Panc1 (cell line): ENCODE data around the gene CC2D1B. TPM values are rescaled to one million over a fixed set of nuclear protein-coding genes. Genes with fewer than 3 reads are reported as not detected.

Experiments used
- ATAC-seq: fragments of 200-7000 bp; cut with Tn5 transposase; 2 replicates; pipeline ENCODE4 v1.9.1; 2020; ENCODE audit warnings: mild to moderate bottlenecking, moderate library complexity
- BruUV-seq: library from RNA; stranded (reverse); fragments of 400-500 nt; replicated peaks from 2 replicates; lab custom pipeline; 2021; lab: Mats Ljungman, UMichigan
- CTCF ChIA-PET: fragments of 300-600 bp; sonication (Branson Sonifier 250); formaldehyde crosslinking; loops from one replicate; lab custom pipeline; 2022; ENCODE audit warnings: antibody characterized with exemption; lab: Charles Lee
- POLR2A ChIA-PET: fragments of 300-600 bp; sonication (Branson Sonifier 250); formaldehyde crosslinking; loops from one replicate; lab custom pipeline; 2022; ENCODE audit warnings: antibody characterized with exemption; lab: Charles Lee
- DNase-seq: peaks from one replicate; pipeline ENCODE4 v3.0.0-alpha.2; 2010; ENCODE audit warnings: low read depth, low spot score
- H3K27ac ChIP-seq: 2 replicates; pipeline ENCODE4 v1.5.1; 2011; ENCODE audit warnings: mild to moderate bottlenecking, low read length, inconsistent platforms
- H3K27me3 ChIP-seq: fragments of 200-500 bp; sonication (Bioruptor generic); 2 replicates; pipeline ENCODE4 v1.6.0; 2014; ENCODE audit warnings: low read length, inconsistent platforms; ENCODE audit not compliant: control insufficient read depth, insufficient read depth
- H3K36me3 ChIP-seq: fragments of 200-500 bp; sonication (Bioruptor generic); 2 replicates; pipeline ENCODE4 v1.5.1; 2014; ENCODE audit warnings: inconsistent platforms, mild to moderate bottlenecking, low read length, moderate library complexity; ENCODE audit not compliant: control insufficient read depth, insufficient read depth
- H3K4me1 ChIP-seq: 2 replicates; pipeline ENCODE4 v1.5.1; 2011; ENCODE audit warnings: inconsistent platforms, mild to moderate bottlenecking, low read length, moderate library complexity; ENCODE audit not compliant: control insufficient read depth, insufficient read depth
- H3K4me3 ChIP-seq, 2 experiments: 2 replicates each; pipeline ENCODE4 v1.5.1; 2011 to 2012; ENCODE audit warnings: low read depth in 2 of 2, low read length in 2 of 2, mild to moderate bottlenecking in 2 of 2, inconsistent platforms in 1 of 2, moderate library complexity in 1 of 2
- H3K9me3 ChIP-seq: fragments of 200-500 bp; sonication (Bioruptor generic); 2 replicates; pipeline ENCODE4 v1.5.1; 2014; ENCODE audit warnings: low read depth, mild to moderate bottlenecking, inconsistent platforms, low read length, moderate library complexity; ENCODE audit not compliant: control insufficient read depth, insufficient read depth
- POLR2AphosphoS5 ChIP-seq: IDR thresholded peaks from 2 replicates; pipeline ENCODE4 v1.6.1; 2012; ENCODE audit warnings: mild to moderate bottlenecking, low read depth, low read length, moderate library complexity
- SIN3A ChIP-seq: IDR thresholded peaks from 2 replicates; pipeline ENCODE4 v1.6.1; 2012; ENCODE audit warnings: low read depth, mild to moderate bottlenecking, low read length, moderate library complexity, borderline replicate concordance; ENCODE audit not compliant: insufficient read depth
- TCF7L2 ChIP-seq: IDR thresholded peaks from 2 replicates; pipeline ENCODE4 v1.6.1; 2011; ENCODE audit warnings: mild to moderate bottlenecking, low read depth, low read length, inconsistent platforms
- in situ Hi-C: cut with HindIII; loops from 2 replicates; pipeline ENCODE4 v1.10.0; 2016; ENCODE audit warnings: low sequenced_read_pairs, low pct_unique_long_range_greater_than_20kb
- intact Hi-C: fragments of 100-400 bp; cut with micrococcal nuclease; formaldehyde crosslinking; loops from one replicate; pipeline ENCODE4 v1.10.0; 2022; ENCODE audit not compliant: unreplicated experiment
- total RNA-seq: library from RNA; stranded (reverse); gene quantifications from one replicate; pipeline ENCODE4 v1.2.1, GENCODE V29; 2021; ENCODE audit not compliant: unreplicated experiment
- TF ChIP-seq, protein P1 (sequence below), 2 experiments: IDR thresholded peaks; 2 replicates each; pipeline ENCODE4 v1.6.1; 2011 to 2012; ENCODE audit warnings: low read depth in 2 of 2, control low read depth in 1 of 2, low read length in 1 of 2, mild to moderate bottlenecking in 1 of 2, moderate library complexity in 1 of 2; ENCODE audit not compliant: insufficient read depth in 1 of 2
- TF ChIP-seq, protein P2 (sequence below): fragments of 450-650 bp; IDR thresholded peaks from 2 replicates; pipeline ENCODE4 v1.5.1; 2017; ENCODE audit warnings: mild to moderate bottlenecking

CC2D1B gene
- total RNA-seq, 1 experiment from 2014 or later = 52.5 TPM

- no TSS peak for BruUV-seq
- POLR2A ChIA-PET = no interaction called here
- TF ChIP-seq POLR2AphosphoS5 (no peak), SIN3A (no peak), TCF7L2 (no peak)
- TF ChIP-seq, protein P1, sequence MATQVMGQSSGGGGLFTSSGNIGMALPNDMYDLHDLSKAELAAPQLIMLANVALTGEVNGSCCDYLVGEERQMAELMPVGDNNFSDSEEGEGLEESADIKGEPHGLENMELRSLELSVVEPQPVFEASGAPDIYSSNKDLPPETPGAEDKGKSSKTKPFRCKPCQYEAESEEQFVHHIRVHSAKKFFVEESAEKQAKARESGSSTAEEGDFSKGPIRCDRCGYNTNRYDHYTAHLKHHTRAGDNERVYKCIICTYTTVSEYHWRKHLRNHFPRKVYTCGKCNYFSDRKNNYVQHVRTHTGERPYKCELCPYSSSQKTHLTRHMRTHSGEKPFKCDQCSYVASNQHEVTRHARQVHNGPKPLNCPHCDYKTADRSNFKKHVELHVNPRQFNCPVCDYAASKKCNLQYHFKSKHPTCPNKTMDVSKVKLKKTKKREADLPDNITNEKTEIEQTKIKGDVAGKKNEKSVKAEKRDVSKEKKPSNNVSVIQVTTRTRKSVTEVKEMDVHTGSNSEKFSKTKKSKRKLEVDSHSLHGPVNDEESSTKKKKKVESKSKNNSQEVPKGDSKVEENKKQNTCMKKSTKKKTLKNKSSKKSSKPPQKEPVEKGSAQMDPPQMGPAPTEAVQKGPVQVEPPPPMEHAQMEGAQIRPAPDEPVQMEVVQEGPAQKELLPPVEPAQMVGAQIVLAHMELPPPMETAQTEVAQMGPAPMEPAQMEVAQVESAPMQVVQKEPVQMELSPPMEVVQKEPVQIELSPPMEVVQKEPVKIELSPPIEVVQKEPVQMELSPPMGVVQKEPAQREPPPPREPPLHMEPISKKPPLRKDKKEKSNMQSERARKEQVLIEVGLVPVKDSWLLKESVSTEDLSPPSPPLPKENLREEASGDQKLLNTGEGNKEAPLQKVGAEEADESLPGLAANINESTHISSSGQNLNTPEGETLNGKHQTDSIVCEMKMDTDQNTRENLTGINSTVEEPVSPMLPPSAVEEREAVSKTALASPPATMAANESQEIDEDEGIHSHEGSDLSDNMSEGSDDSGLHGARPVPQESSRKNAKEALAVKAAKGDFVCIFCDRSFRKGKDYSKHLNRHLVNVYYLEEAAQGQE (IDR thresholded peaks at IDR 0.05; ENCODE audit: insufficient read depth in 1 of 2, low read depth in 2 of 2, low read length in 1 of 2) = no peak
- TF ChIP-seq, protein P2, sequence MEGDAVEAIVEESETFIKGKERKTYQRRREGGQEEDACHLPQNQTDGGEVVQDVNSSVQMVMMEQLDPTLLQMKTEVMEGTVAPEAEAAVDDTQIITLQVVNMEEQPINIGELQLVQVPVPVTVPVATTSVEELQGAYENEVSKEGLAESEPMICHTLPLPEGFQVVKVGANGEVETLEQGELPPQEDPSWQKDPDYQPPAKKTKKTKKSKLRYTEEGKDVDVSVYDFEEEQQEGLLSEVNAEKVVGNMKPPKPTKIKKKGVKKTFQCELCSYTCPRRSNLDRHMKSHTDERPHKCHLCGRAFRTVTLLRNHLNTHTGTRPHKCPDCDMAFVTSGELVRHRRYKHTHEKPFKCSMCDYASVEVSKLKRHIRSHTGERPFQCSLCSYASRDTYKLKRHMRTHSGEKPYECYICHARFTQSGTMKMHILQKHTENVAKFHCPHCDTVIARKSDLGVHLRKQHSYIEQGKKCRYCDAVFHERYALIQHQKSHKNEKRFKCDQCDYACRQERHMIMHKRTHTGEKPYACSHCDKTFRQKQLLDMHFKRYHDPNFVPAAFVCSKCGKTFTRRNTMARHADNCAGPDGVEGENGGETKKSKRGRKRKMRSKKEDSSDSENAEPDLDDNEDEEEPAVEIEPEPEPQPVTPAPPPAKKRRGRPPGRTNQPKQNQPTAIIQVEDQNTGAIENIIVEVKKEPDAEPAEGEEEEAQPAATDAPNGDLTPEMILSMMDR = no peak
Measured at GRCh38 chr1:52355847-52356505, 10.0 kb downstream of the CC2D1B start.

GRCh38 chr1:52355436-52355835, 10.6 kb downstream of the CC2D1B start:
- ATAC-seq (no peak), DNase-seq (no peak)
- Histone ChIP-seq H3K27ac (no peak overlapping the region), H3K4me1 (no peaks in the 10 kb centered on the region), H3K4me3 (no peak overlapping the region), H3K9me3 (no peaks in the 10 kb centered on the region), H3K27me3 (no peaks in the 10 kb centered on the region), H3K36me3 (peaks cover 19% of the 10 kb centered on the region)
- no TSS peak for BruUV-seq
- TF ChIP-seq SIN3A (no peak), POLR2AphosphoS5 (no peak), TCF7L2 (no peak)
- TF ChIP-seq, protein P2 = no peak
- TF ChIP-seq, protein P1 (IDR thresholded peaks at IDR 0.05; ENCODE audit: insufficient read depth in 1 of 2, low read depth in 2 of 2, low read length in 1 of 2) = no peak
- intact Hi-C loops (no loop called here), in situ Hi-C loops (no loop called here)
- CTCF ChIA-PET = no interaction called here
- POLR2A ChIA-PET = no interaction called here

More at GRCh38 chr1:52355847-52356505, 10.0 kb downstream of the CC2D1B start:
- no peak for ATAC-seq
- no peaks in the 10 kb centered on the region for H3K9me3 ChIP-seq
- in situ Hi-C loops (no loop called here), intact Hi-C loops (no loop called here)
- no peak overlapping the region for H3K27ac ChIP-seq
- H3K27me3 ChIP-seq = no peaks in the 10 kb centered on the region
- no peaks in the 10 kb centered on the region for H3K4me1 ChIP-seq
- H3K4me3 ChIP-seq = no peak overlapping the region
- CTCF ChIA-PET = no interaction called here
- H3K36me3 ChIP-seq = peaks cover 19% of the 10 kb centered on the region
- no peak for DNase-seq
